Glutamatergic neuron (in vitro differentiated cells): ENCODE results near the gene PSORS1C1. TPM values are rescaled to one million over a fixed set of nuclear protein-coding genes. Genes with fewer than 3 reads are reported as not detected.

ENCODE experiments used
- DNase-seq: peaks from one replicate; pipeline ENCODE4 v3.0.0; 2022
- H3K27ac Mint-ChIP-seq: one replicate; pipeline ENCODE4 v1.8.0; 2020; ENCODE audit warnings: mild to moderate bottlenecking, mixed read lengths, inconsistent platforms; ENCODE audit not compliant: unreplicated experiment
- H3K27me3 Mint-ChIP-seq: one replicate; pipeline ENCODE4 v1.8.0; 2020; ENCODE audit warnings: mild to moderate bottlenecking, moderate library complexity, mixed read lengths, inconsistent platforms; ENCODE audit not compliant: unreplicated experiment
- H3K36me3 Mint-ChIP-seq: one replicate; pipeline ENCODE4 v1.8.0; 2020; ENCODE audit warnings: mild to moderate bottlenecking, mixed read lengths, inconsistent platforms; ENCODE audit not compliant: unreplicated experiment
- H3K4me1 Mint-ChIP-seq: one replicate; pipeline ENCODE4 v1.8.0; 2020; ENCODE audit warnings: mild to moderate bottlenecking, low read depth, mixed read lengths, inconsistent platforms; ENCODE audit not compliant: unreplicated experiment
- H3K4me3 Mint-ChIP-seq: one replicate; pipeline ENCODE4 v1.8.0; 2020; ENCODE audit warnings: mild to moderate bottlenecking, mixed read lengths, inconsistent platforms; ENCODE audit not compliant: unreplicated experiment
- H3K9me3 Mint-ChIP-seq: one replicate; pipeline ENCODE4 v1.8.0; 2020; ENCODE audit warnings: mild to moderate bottlenecking, moderate library complexity, mixed read lengths, inconsistent platforms; ENCODE audit not compliant: unreplicated experiment
- total RNA-seq: library from RNA; stranded (reverse); fragmentation: NEBNext Ultra II Directional; extraction: Animal tissue kit (Norgen Biotek cat#: 25700); gene quantifications from one replicate; pipeline ENCODE4 v1.2.1, GENCODE V29; 2021; ENCODE audit not compliant: unreplicated experiment
- TF ChIP-seq, protein P1 (sequence below): fragments of 200-600 bp; sonication (generic); IDR thresholded peaks from one replicate; pipeline ENCODE4 v1.5.0; 2021; ENCODE audit not compliant: partially characterized antibody, unreplicated experiment

PSORS1C1 gene
- total RNA-seq, 1 donor from 2014 or later, result not detected

DNA sequence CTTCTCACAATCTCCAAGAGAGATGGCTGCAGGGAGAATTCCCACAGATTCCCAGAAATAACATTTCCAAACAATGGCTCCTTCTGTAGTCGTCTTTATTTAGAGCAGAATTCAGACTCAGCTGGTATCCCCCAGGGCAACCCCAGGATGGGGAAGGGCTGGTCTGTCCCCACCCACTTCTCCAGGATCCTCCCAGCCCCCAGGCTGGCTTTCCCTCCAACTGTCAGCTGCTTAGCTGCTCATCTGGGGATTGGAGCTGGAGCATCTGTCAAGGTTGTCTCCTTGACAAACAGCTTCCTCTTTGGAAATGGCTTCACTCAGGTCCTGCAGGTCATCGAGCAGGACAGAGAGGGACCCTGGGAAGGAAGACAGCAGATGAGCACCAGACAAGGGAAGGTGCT is 27.8 kb downstream of the PSORS1C1 start:
- Mint-ChIP-seq H3K36me3 (no peaks in the 10 kb centered on the region), H3K27me3 (peaks cover 17% of the 10 kb centered on the region), H3K4me3 (peak overlapping the region; percentile 50), H3K4me1 (peaks cover 33% of the 10 kb centered on the region), H3K9me3 (peaks cover 15% of the 10 kb centered on the region), H3K27ac (peak overlapping the region; percentile 98)
- DNase-seq, result peak; percentile 76
- TF ChIP-seq, protein P1, sequence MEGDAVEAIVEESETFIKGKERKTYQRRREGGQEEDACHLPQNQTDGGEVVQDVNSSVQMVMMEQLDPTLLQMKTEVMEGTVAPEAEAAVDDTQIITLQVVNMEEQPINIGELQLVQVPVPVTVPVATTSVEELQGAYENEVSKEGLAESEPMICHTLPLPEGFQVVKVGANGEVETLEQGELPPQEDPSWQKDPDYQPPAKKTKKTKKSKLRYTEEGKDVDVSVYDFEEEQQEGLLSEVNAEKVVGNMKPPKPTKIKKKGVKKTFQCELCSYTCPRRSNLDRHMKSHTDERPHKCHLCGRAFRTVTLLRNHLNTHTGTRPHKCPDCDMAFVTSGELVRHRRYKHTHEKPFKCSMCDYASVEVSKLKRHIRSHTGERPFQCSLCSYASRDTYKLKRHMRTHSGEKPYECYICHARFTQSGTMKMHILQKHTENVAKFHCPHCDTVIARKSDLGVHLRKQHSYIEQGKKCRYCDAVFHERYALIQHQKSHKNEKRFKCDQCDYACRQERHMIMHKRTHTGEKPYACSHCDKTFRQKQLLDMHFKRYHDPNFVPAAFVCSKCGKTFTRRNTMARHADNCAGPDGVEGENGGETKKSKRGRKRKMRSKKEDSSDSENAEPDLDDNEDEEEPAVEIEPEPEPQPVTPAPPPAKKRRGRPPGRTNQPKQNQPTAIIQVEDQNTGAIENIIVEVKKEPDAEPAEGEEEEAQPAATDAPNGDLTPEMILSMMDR, result no peak

DNA sequence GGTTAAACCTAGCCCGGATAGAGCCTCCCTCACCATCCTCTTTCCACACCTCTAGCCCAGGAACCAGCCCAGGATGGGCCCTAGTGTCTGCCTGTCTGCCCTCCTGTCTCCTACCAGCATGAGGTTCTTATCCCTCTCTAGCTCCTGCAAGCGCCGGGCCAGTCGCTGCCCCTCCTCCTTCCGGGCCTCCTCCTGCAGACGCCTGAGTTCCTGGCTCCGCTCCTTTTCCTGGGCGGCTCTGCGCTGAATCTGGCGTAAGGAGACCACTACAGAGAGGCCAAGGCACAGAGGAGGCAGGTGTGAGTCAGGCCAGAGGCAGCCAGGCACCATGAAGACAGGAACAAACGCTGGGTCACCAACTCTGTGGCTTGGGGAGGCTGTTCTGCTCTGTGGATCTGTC is 28.5 kb downstream of the PSORS1C1 start:
- peaks cover 13% of the 10 kb centered on the region for H3K27me3 Mint-ChIP-seq
- TF ChIP-seq, protein P1, result no peak
- peaks cover 31% of the 10 kb centered on the region for H3K4me1 Mint-ChIP-seq
- H3K27ac Mint-ChIP-seq, result peak overlapping the region; percentile 98
- peak overlapping the region; percentile 46 for H3K4me3 Mint-ChIP-seq
- no peaks in the 10 kb centered on the region for H3K36me3 Mint-ChIP-seq
- no peak for DNase-seq
- H3K9me3 Mint-ChIP-seq, result peaks cover 15% of the 10 kb centered on the region

DNA sequence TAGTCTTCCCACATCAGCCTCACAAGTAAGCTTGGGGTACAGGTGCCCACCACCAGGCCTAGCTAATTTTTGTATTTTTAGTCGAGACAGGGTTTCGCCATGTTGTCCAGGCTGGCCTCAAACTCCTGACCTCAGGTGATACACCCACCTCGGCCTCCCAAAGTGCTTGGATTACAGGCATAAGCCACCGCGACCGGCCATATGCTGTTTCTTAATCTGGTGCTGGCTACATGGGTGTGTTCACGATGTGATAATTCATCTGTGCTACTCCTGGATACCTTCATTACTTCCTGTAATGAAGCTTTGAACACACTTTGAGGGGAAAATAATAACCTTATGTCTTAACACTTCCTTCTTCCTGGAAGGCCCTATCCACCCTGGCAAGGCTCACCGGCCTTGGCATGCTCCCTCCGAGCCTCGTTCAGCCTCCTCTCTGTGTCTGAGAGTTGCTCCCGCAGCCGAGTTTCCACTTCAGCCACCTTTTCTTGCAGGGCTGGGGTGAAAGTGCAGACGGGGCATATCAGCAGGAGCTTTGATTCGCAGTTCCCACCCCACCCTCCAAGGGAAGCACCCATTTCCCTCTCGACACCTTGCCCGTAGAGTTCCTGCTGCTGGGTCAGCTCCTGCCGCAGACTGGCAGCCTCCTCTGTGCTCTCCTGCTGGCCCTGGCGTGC is 29.8 kb downstream of the PSORS1C1 start:
- no peak overlapping the region for H3K4me3 Mint-ChIP-seq
- no peaks in the 10 kb centered on the region for H3K36me3 Mint-ChIP-seq
- peak overlapping the region; percentile 68 for H3K27ac Mint-ChIP-seq
- peaks cover 15% of the 10 kb centered on the region for H3K9me3 Mint-ChIP-seq
- TF ChIP-seq, protein P1, result no peak
- DNase-seq, result no peak
- peaks cover 31% of the 10 kb centered on the region for H3K4me1 Mint-ChIP-seq
- H3K27me3 Mint-ChIP-seq, result peaks cover 9% of the 10 kb centered on the region

DNA sequence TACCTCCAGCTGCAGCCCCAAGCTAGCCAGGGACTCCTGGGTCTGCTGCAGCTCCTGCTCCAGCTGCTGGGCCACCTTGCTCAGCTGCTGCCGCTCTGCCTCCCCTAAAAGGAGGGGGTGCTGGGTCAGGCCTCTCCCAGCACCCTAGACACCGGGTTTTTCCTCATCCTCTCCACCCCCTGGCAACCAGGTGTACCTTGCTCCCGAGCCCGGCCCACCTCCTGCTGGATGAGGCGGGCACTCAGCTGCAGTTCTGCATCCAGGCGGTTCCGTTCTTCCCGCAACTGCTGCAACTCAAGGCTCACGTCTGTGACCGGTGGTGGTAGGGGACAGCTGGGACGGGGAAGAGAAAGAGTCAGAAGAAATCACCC is 30.4 kb downstream of the PSORS1C1 start:
- peaks cover 12% of the 10 kb centered on the region for H3K9me3 Mint-ChIP-seq
- peak overlapping the region; percentile 55 for H3K27ac Mint-ChIP-seq
- DNase-seq, result no peak
- H3K4me1 Mint-ChIP-seq, result peaks cover 27% of the 10 kb centered on the region
- TF ChIP-seq, protein P1, result no peak
- H3K4me3 Mint-ChIP-seq, result no peak overlapping the region
- H3K27me3 Mint-ChIP-seq, result peaks cover 9% of the 10 kb centered on the region
- no peaks in the 10 kb centered on the region for H3K36me3 Mint-ChIP-seq

DNA sequence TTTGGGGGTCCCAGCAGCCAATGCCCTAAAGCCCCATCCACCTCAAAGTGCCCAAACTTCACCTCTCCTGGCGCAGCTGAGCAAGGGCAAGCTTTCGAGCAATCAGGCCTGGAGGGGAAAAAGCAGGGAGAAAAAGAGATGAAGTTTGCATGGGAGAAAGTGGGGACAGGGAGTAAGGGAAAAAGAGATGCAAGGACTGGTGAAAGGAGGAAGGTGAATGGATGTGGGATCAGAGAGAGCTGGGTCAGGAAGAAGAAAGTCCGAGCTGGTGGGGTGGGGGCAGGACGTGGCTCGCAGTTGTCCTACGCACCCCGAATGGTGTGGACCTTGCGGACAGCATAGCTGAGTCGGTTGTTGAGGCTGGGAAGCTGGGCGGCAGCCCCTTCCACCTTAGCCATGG is 30.8 kb downstream of the PSORS1C1 start:
- H3K36me3 Mint-ChIP-seq, result no peaks in the 10 kb centered on the region
- no peak for DNase-seq
- peaks cover 26% of the 10 kb centered on the region for H3K4me1 Mint-ChIP-seq
- TF ChIP-seq, protein P1, result no peak
- peaks cover 10% of the 10 kb centered on the region for H3K9me3 Mint-ChIP-seq
- no peak overlapping the region for H3K4me3 Mint-ChIP-seq
- H3K27me3 Mint-ChIP-seq, result peaks cover 7% of the 10 kb centered on the region
- peak overlapping the region; percentile 1 for H3K27ac Mint-ChIP-seq
